Adrenal gland (tissue), 5 donors: ENCODE data around the gene SDK1.

Experiments used
- POLR2A ChIP-seq, 2 donors: fragments of 450-650 bp; IDR thresholded peaks; one replicate each; pipeline ENCODE4 v1.6.1; 2017; ENCODE audit warnings: antibody characterized with exemption in 2 of 2, mild to moderate bottlenecking in 2 of 2, moderate library complexity in 1 of 2
- TF ChIP-seq, protein P1 (sequence below), 6 experiments: fragments of 450-650 bp in 4 of 6; fragments of 200-600 bp in 2 of 6; sonication (generic) in 1 of 6; IDR thresholded peaks; 1 replicate in 5 of 6; 2 replicates in 1 of 6; pipeline versions ENCODE4 v1.5.1 to v1.8.0; 2016 to 2021; ENCODE audit warnings: antibody characterized with exemption in 6 of 6, mild to moderate bottlenecking in 2 of 6, moderate library complexity in 1 of 6
- donor health status: DM: no; HTN: no; CAD: no.

DNA sequence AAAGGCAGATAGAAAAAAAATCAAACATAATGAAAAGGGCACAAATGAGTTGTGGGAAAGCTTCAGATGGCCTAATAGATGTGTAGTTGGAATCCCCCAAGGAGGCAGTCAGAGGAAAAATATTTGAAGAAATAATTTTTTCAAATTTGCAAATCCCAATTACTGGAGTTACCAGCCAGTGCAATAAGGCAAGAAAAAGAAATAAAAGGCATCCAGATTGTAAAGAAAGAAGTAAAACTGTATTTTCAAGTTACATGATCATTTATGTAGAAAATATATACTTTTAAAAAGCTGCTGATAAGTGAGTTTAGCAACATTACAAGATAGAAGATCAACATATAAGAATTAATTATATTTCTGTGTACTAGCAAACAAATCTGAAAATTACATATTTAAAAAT is 329.0 kb downstream of the SDK1 start:
- TF ChIP-seq, protein P1, sequence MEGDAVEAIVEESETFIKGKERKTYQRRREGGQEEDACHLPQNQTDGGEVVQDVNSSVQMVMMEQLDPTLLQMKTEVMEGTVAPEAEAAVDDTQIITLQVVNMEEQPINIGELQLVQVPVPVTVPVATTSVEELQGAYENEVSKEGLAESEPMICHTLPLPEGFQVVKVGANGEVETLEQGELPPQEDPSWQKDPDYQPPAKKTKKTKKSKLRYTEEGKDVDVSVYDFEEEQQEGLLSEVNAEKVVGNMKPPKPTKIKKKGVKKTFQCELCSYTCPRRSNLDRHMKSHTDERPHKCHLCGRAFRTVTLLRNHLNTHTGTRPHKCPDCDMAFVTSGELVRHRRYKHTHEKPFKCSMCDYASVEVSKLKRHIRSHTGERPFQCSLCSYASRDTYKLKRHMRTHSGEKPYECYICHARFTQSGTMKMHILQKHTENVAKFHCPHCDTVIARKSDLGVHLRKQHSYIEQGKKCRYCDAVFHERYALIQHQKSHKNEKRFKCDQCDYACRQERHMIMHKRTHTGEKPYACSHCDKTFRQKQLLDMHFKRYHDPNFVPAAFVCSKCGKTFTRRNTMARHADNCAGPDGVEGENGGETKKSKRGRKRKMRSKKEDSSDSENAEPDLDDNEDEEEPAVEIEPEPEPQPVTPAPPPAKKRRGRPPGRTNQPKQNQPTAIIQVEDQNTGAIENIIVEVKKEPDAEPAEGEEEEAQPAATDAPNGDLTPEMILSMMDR (IDR thresholded peaks at IDR 0.05), result no peak
- no peak for TF ChIP-seq POLR2A (IDR thresholded peaks at IDR 0.05)
